ENCODE measurements around the gene IFI27.

Gene IFI27

GRCh38 chr14:94102768-94103482 lies 7.6 kb upstream of the IFI27 start:
- no peak for DNase-seq (ENCODE audit: low read depth in 2 of 3, low spot score in 2 of 3)

GRCh38 chr14:94103554-94104150 lies 6.9 kb upstream of the IFI27 start:
- DNase-seq (ENCODE audit: low read depth in 2 of 3, low spot score in 2 of 3) = no peak

GRCh38 chr14:94104731-94105130 lies 5.8 kb upstream of the IFI27 start:
- DNase-seq (ENCODE audit: low read depth in 2 of 3, low spot score in 2 of 3) = no peak

GRCh38 chr14:94109915-94110250 lies 653 bp upstream of the IFI27 start:
- DNase-seq (ENCODE audit: low read depth in 2 of 3, low spot score in 2 of 3) = no peak

- DNase-seq (ENCODE audit: low read depth in 2 of 3, low spot score in 2 of 3) = no peak
Measured at GRCh38 chr14:94111276-94112095, 950 bp downstream of the IFI27 start.

DNA sequence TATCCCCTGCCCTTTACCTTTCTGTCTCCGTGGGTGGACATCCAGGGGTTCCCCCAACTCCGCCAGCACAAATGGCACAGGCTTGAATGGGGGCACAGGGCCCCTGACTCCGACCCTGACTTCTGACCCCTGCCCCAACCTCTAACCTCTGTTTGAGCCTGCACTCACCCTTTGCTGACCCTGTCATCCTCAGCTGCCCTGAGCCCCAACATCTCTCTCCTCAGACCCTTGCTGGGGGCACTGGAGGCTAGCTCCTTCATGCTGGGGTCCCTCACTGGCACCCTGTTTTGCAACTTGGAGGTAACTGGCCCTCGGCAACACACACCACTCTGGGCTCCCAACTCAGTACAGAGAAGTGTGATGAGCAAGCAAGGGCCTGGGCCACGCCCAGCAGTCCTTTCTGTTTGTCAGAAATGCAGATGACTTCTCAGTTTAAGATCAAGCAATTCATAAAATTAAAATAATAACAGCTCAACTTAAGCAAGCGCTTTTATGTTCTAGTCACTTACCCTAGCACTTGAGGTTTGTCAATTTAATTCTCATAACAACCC lies 2.1 kb downstream of the IFI27 start:
- no peak for DNase-seq (ENCODE audit: low read depth in 2 of 3, low spot score in 2 of 3)

DNA sequence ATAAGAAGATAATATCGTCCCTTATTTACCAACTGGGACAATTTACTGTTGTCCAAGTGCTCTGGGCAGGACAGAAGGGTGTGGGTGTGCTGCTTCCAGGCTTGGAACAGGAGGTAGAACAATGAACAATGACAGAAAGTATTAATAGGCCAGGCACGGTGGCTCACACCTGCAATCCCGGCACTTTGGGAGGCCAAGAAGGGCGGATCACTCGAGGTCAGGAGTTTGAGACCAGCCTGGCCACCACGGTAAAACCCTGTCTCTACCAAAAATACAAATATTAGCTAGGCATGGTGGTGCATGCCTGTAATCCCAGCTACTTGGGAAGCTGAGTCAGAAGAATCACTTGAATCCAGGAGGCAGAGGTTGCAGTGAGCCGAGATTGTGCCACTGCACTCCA lies 2.5 kb downstream of the IFI27 start:
- no peak for DNase-seq (ENCODE audit: low read depth in 2 of 3, low spot score in 2 of 3)

DNA sequence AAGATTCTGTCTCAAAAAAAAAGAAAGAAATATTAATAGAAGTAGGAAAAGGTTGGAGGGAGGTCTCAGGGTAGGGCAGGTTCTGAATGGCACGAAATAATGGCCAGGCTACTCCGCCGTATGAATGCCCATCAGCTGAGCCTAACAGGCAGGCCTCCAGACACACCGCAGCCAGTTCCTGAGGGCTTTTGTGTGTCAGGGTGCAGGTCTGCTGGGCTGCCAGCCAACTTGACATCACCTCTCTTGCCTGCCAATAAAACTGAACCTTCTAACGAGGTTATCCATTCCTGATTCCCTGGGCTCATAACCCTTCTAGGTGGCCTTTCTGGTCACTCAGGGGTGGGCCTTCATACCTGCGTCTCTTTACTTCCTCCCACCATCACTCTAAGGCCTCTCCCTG lies 3.0 kb downstream of the IFI27 start:
- DNase-seq (ENCODE audit: low read depth in 2 of 3, low spot score in 2 of 3) = no peak

DNA sequence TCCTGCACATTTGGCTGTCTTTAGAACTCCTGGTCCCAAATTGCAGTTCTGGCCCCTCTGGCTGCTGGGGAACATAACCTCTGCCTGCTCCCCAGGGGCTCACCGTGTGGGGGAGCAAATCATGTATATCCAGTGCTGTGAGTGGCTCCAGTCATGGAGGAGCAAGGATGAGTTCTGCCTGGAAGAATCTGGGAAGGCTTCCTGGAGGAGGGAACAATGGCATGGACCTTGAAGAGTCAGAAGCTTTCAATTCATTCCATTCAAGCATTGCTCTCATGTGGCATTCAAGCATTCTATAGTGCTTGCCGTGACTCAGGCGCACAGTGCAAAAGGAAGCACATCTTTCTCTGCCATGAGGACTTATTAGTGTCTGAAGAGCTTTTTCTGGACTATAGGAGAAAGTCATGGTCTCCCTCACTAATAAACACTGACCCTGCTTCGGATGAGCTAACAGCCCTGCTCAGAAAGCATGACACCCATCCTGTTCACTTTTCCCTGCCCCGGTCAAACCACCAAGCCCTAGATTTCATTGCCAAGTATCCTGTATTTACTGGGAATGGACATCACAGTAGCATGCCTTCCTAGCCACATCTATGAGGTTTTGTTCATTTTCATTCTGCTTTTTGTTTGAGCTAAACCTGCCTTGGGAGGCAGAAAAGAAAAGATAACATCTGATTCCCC lies 3.5 kb downstream of the IFI27 start:
- DNase-seq (ENCODE audit: low read depth in 2 of 3, low spot score in 2 of 3) = no peak

DNA sequence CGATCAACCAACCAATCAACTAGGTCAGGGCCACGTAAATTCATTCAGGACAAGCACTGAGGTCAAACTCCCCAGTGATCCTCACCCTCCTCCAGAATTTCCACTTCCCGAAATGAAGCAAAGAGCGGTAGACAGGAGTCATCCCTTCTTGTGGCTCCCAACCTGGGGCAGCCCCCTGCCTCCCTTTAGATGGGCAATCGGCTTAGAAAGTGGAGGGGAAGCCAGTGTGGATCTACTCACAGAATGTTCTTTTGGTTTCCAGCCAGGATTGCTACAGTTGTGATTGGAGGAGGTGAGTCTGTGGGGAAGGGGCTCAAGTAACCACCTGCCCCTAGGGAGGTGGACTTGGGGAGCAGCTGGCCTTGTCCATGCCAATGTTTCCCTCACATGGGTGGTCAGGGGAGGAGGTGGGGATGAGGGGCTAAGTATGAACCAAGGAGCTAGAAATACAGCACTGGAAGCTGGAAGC lies 4.1 kb downstream of the IFI27 start:
- no peak for DNase-seq (ENCODE audit: low read depth in 2 of 3, low spot score in 2 of 3)

- DNase-seq (ENCODE audit: low read depth in 2 of 3, low spot score in 2 of 3) = no peak
Measured at GRCh38 chr14:94115058-94115591, 4.6 kb downstream of the IFI27 start.

DNA sequence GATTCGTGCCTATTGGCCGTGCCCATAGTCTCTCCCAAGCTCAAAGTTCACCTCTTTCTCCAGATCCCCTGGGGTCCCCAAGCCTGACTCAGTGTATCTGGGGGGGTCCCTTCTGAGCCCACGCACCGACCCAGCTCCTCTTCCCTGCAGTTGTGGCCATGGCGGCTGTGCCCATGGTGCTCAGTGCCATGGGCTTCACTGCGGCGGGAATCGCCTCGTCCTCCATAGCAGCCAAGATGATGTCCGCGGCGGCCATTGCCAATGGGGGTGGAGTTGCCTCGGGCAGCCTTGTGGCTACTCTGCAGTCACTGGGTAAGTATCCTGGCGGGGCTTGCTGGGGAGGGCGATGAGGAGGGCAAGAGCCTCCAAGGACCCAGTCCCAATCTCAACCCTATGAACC lies 5.1 kb downstream of the IFI27 start:
- no peak for DNase-seq (ENCODE audit: low read depth in 2 of 3, low spot score in 2 of 3)

DNA sequence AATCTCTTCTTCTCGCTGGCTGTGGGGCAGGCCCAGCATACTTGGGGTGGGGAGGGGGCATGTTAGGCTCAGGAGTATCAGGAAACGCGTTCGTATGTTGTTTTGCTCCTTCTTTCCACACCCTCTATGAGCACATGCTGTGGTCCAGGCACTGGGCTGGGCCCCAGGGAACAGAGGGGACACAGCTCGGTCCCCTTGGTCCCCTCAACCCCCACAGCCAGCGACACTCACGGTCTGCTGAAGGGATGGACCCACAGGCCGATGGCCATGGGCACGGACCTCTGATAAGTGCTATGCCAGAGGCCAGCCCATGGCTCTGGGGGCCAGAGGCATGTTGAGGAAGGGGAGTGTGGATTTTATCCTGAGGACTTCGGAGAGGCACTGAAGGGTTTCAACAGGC lies 6.2 kb downstream of the IFI27 start:
- DNase-seq (ENCODE audit: low read depth in 2 of 3, low spot score in 2 of 3) = no peak

- no peak for DNase-seq (ENCODE audit: low read depth in 2 of 3, low spot score in 2 of 3)
Measured at GRCh38 chr14:94117856-94118255, 7.3 kb downstream of the IFI27 start.

GRCh38 chr14:94119071-94119470 lies 8.5 kb downstream of the IFI27 start:
- DNase-seq (ENCODE audit: low read depth in 2 of 3, low spot score in 2 of 3) = no peak

GRCh38 chr14:94120667-94121340 lies 10.3 kb downstream of the IFI27 start:
- no peak for DNase-seq (ENCODE audit: low read depth in 2 of 3, low spot score in 2 of 3)

GRCh38 chr14:94121485-94121884 lies 10.9 kb downstream of the IFI27 start:
- no peak for DNase-seq (ENCODE audit: low read depth in 2 of 3, low spot score in 2 of 3)

GRCh38 chr14:94122438-94122837 lies 11.9 kb downstream of the IFI27 start:
- no peak for DNase-seq (ENCODE audit: low read depth in 2 of 3, low spot score in 2 of 3)

GRCh38 chr14:94123296-94123695 lies 12.8 kb downstream of the IFI27 start:
- no peak for DNase-seq (ENCODE audit: low read depth in 2 of 3, low spot score in 2 of 3)

DNA sequence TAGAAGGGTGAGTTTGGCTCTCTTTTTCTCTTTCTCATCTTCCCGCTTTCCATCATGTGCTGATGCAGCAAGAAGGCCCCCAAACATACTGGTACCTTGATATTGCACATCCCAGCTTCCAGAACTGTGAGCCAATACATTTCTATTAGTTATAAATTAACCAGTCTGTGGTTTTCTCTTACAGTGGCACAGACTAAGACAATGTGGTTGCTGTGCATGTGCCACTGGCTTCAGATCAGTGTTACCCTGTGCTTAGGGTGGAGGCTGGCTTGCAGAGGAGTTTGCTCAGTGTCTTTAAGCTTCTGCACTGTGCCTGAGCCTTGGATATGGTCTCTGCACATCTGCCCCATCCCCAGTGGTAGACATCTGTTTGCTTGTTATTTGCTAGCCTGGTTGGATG lies 13.3 kb downstream of the IFI27 start:
- no peak for DNase-seq (ENCODE audit: low read depth in 2 of 3, low spot score in 2 of 3)
